ENCODE measurements around the gene CFAP97D1.

- TF ChIP-seq EZH2 (IDR thresholded peaks at IDR 0.05; ENCODE audit: insufficient read depth, poor library complexity, severe bottlenecking) (no peak), EZH2phosphoT487 (IDR thresholded peaks at IDR 0.05; ENCODE audit: insufficient read depth, low read depth) (peak; percentile 91; the same call in 1 of the 2 replicates)
Observed at GRCh38 chr17:43784068-43784467, 3.8 kb downstream of the CFAP97D1 start.

Measured in GM23248 (cell line).